ENCODE measurements around the gene STX10.
A peak's percentile ranks its signal among the peaks of the same experiment; 100 is the strongest.

STX10 gene

GRCh38 chr19:13138916-13139198 is 11.3 kb downstream of the STX10 start:
- DNase-seq: no peak

- no peak for DNase-seq
Observed at GRCh38 chr19:13138171-13138915, 11.8 kb downstream of the STX10 start.

- DNase-seq: no peak
Observed at GRCh38 chr19:13137290-13137794, 12.8 kb downstream of the STX10 start.

GRCh38 chr19:13135068-13136062 is 14.8 kb downstream of the STX10 start:
- no peak for DNase-seq

GRCh38 chr19:13134626-13135025 is 15.5 kb downstream of the STX10 start:
- DNase-seq: no peak

GRCh38 chr19:13133241-13133870 is 16.8 kb downstream of the STX10 start:
- DNase-seq: no peak

- peak; percentile 47 for DNase-seq
Observed at GRCh38 chr19:13132471-13133180, 17.5 kb downstream of the STX10 start.

- no peak for DNase-seq
Observed at GRCh38 chr19:13130886-13131490, 19.2 kb downstream of the STX10 start.

- DNase-seq: no peak
Observed at GRCh38 chr19:13129384-13129783, 20.8 kb downstream of the STX10 start.

GRCh38 chr19:13128583-13128982 is 21.6 kb downstream of the STX10 start:
- no peak for DNase-seq

- DNase-seq: no peak
Observed at GRCh38 chr19:13127811-13128575, 22.2 kb downstream of the STX10 start.

GRCh38 chr19:13127051-13127450 is 23.1 kb downstream of the STX10 start:
- DNase-seq: no peak

GRCh38 chr19:13122980-13123957 is 26.9 kb downstream of the STX10 start:
- no peak for DNase-seq

GRCh38 chr19:13122275-13122878 is 27.8 kb downstream of the STX10 start:
- no peak for DNase-seq

- no peak for DNase-seq
Observed at GRCh38 chr19:13121551-13122274, 28.5 kb downstream of the STX10 start.

- no peak for DNase-seq
Observed at GRCh38 chr19:13120817-13121216, 29.4 kb downstream of the STX10 start.

GRCh38 chr19:13120031-13120430 is 30.1 kb downstream of the STX10 start:
- no peak for DNase-seq

- DNase-seq: no peak
Observed at GRCh38 chr19:13119627-13120026, 30.5 kb downstream of the STX10 start.
